Coronary artery (tissue), 2 donors: Measurements from ENCODE around the gene LDLRAD4.

Experiments used
- DNase-seq: peaks from one replicate; pipeline ENCODE4 v3.0.0-alpha.2; 2017; ENCODE audit warnings: low spot score
- H3K27ac ChIP-seq, 2 donors: fragments of 200-600 bp; sonication (generic); one replicate each; pipeline ENCODE4 v1.5.1; 2016 to 2019
- H3K4me3 ChIP-seq: fragments of 200-600 bp; sonication (generic); 2 replicates; pipeline ENCODE4 v1.5.1; 2016; ENCODE audit warnings: mild to moderate bottlenecking, moderate library complexity
- TF ChIP-seq, protein P1 (sequence below): fragments of 200-600 bp; sonication (generic); IDR thresholded peaks from one replicate; pipeline ENCODE4 v1.5.1; 2019; ENCODE audit warnings: antibody characterized with exemption

LDLRAD4 gene

DNA sequence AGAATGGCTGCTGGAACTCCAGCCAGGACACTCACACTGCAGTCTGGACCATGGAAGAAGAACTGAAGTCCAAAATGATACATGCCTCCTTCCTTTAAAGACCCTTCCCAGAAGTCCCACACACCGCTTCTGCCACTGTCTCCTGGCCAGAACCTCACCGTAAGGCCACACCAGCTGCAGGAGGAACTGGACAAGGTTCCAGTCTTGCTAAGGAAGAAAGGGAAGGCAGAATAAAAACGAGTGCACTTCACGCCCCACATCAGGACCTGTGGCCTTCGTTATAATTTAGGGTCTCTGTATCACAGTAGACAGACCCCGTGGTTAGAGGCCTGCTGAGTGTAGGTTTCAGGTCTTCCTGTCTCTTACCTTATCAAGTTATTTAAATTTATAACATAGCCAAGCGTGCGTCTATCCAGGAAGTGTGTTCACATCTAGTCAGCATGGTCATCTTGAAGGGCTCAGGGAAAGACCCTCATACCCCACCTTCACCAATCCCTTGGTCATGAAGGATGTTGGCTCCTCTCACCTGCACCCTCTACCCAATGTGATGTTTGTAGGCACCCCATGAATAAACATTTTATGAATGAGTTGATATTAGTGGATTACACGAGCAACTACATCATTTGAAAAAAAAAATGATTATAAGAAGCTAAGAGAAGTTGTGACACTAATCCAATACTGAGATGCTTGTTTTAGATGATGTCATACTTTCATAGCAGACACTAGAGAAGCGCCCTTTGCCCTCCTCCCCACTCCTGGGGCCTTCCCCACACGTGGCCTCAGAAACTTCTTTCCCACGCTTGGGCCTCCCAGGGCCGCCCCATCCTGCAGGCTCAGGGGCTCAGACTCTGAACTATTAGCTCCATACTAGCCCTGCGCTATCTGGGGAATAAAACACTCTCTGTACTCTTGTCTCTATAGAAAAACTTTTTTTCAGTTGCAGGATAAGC lies 350.2 kb downstream of the LDLRAD4 start:
- TF ChIP-seq, protein P1, sequence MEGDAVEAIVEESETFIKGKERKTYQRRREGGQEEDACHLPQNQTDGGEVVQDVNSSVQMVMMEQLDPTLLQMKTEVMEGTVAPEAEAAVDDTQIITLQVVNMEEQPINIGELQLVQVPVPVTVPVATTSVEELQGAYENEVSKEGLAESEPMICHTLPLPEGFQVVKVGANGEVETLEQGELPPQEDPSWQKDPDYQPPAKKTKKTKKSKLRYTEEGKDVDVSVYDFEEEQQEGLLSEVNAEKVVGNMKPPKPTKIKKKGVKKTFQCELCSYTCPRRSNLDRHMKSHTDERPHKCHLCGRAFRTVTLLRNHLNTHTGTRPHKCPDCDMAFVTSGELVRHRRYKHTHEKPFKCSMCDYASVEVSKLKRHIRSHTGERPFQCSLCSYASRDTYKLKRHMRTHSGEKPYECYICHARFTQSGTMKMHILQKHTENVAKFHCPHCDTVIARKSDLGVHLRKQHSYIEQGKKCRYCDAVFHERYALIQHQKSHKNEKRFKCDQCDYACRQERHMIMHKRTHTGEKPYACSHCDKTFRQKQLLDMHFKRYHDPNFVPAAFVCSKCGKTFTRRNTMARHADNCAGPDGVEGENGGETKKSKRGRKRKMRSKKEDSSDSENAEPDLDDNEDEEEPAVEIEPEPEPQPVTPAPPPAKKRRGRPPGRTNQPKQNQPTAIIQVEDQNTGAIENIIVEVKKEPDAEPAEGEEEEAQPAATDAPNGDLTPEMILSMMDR = no peak
- H3K4me3 ChIP-seq = no peak overlapping the region
- no peak overlapping the region for H3K27ac ChIP-seq
- peak; percentile 59 for DNase-seq

DNA sequence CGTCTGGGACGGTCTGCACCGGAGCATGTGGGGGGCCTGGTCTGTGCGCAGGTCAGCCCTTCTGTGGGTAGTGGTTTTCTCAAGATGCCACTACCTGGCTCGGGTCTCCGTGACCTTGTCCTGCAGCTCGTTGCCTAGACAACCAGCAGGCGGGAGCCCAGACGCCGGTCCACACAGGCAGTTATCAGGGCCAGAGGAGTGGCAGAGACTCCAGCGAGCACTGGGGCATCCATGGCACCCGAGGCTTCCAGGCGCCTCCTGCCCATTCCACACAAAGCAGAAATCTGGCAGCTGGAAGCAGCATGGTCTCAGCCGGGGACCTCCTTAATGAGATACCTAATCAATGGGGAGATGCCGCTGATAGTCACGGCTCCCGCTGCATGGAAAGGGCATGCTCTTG lies 351.7 kb downstream of the LDLRAD4 start:
- peak; percentile 55 for DNase-seq

DNA sequence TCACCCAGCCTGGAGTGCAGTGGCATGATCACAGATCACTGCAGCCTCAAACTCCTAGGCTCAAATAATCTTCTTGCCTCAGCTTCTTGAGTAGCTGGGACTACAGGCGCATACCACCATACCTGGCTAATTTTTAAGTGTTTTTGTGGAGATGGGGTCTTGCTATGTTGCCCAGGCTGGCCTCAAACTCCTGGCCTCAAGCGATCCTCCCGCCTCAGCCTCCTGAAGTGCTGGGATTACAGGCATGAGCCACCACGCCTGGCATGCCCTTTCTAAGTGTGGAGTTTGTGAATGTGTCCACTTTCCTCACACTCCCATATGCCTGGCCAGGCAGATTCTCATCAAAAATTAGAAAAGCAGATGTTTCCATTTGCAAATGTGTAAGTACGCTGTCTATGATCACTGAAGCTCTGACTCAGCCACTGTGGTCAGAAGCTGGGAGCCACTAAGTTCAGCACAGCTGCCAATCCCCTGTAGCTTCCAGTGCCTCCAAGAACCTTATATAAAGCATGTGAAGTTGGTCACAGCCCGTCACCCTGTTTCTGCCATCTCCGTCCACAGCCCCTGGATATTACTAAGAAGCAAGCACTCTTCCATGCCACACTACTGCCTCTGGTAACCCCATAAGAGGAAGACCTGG lies 352.4 kb downstream of the LDLRAD4 start:
- no peak overlapping the region for H3K27ac ChIP-seq
- TF ChIP-seq, protein P1 = no peak

More for the DNA sequence above, 351.7 kb downstream of the LDLRAD4 start:
- Histone ChIP-seq H3K4me3 (no peak overlapping the region), H3K27ac (no peak overlapping the region)
- TF ChIP-seq, protein P1 = no peak

DNA sequence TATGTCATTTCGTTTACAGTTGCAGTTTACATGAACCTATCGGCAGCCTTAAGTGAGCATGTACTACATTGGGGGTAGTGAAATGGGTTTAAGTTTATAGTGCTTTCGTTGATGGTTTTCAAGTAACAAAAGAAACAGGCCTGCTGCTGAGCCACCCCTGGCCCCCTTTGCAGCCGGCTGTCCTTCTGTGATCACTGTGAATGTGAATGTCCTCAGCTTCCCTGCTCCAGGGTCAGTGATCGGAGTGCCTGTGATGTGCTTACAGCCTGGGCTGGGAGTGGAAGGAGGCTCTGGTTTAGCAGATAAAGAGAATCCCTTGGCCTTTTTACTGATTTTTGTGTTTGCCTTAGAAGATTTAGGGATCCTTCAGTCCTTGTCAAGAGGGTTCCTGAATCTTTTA lies 353.6 kb downstream of the LDLRAD4 start:
- H3K4me3 ChIP-seq = no peak overlapping the region
- DNase-seq = peak; percentile 64
- TF ChIP-seq, protein P1 = no peak
- no peak overlapping the region for H3K27ac ChIP-seq

More for the DNA sequence above, 352.4 kb downstream of the LDLRAD4 start:
- DNase-seq = peak; percentile 40
- H3K4me3 ChIP-seq = no peak overlapping the region

DNA sequence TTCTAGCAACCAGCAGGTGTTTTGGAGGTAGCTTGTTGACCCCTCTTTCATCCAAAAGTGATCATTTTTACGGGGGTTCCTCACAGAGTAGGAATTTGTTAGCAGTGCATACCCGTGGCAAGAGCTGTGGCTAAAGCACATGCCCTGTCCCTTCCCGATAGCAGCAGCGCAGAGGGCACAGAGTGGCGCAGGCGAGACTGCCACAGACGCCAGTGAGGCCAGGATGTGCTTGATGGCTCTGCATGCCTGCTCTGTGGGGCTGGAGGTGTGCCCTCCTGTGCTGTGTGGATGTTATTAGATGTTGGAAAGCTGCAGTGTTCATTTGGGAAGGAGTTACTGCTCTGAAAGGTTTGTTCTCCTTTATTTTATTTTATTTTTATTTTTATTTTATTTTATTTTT lies 354.2 kb downstream of the LDLRAD4 start:
- DNase-seq = peak; percentile 29
- H3K27ac ChIP-seq = no peak overlapping the region
- TF ChIP-seq, protein P1 = no peak
- H3K4me3 ChIP-seq = no peak overlapping the region

DNA sequence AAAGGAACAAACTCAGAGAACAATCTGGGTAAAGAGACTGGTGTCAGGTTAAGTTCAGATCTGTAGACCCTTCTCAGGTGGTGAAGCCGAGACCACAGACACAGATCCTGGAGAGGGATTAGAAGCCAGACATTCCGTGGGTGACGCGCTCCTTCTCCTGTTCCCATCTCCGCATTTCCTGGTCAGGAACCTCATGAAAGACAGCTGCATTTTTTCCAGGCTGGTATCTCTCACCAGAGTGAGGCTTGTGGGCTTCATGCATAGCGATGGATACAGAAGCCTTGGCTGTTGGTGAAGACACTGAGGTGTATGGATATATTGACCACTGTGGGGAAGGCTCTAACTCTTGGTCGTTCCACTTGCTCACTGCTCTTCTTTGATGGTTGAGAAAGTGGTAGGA lies 355.2 kb downstream of the LDLRAD4 start:
- peak; percentile 35 for DNase-seq
- no peak overlapping the region for H3K4me3 ChIP-seq
- TF ChIP-seq, protein P1 = no peak
- H3K27ac ChIP-seq = no peak overlapping the region
